Heart left ventricle (tissue), 16 donors: ENCODE data around the gene RXRA. TPM values are rescaled to one million over a fixed set of nuclear protein-coding genes. Genes with fewer than 3 reads are reported as not detected.

Experiments
- ATAC-seq, 4 donors: fragments of 200-7000 bp; cut with Tn5 transposase; one replicate each; pipeline ENCODE4 v1.9.1; 2020 to 2022; ENCODE audit warnings: moderate library complexity in 4 of 4, mild to moderate bottlenecking in 3 of 4, moderate number of reproducible peaks in 1 of 4
- DNase-seq, 5 donors: peaks; one replicate each; pipeline ENCODE4 v3.0.0-alpha.2; 2020
- H3K27ac ChIP-seq, 12 donors: fragments of 200-600 bp; sonication (generic) in 4 of 12; one replicate each; pipeline versions ENCODE4 v1.5.0 to v1.8.0; 2016 to 2022; ENCODE audit warnings: mild to moderate bottlenecking in 2 of 12
- H3K27me3 ChIP-seq, 9 donors: fragments of 200-600 bp; sonication (generic) in 2 of 9; one replicate each; pipeline versions ENCODE4 v1.5.1 to v1.8.0; 2016 to 2022; ENCODE audit warnings: mild to moderate bottlenecking in 3 of 9
- H3K36me3 ChIP-seq, 9 donors: fragments of 200-600 bp; sonication (generic) in 2 of 9; one replicate each; pipeline versions ENCODE4 v1.5.0 to v1.8.0; 2018 to 2022; ENCODE audit warnings: mild to moderate bottlenecking in 2 of 9
- H3K4me1 ChIP-seq, 12 donors: fragments of 200-600 bp; sonication (generic) in 4 of 12; one replicate each; pipeline versions ENCODE4 v1.5.0 to v1.8.0; 2016 to 2022; ENCODE audit warnings: mild to moderate bottlenecking in 3 of 12
- H3K4me3 ChIP-seq, 12 donors: fragments of 200-600 bp; sonication (generic) in 4 of 12; one replicate each; pipeline versions ENCODE4 v1.5.0 to v1.8.0; 2017 to 2022; ENCODE audit warnings: mild to moderate bottlenecking in 9 of 12, moderate library complexity in 4 of 12
- H3K9me3 ChIP-seq, 12 donors: fragments of 200-600 bp; sonication (generic) in 4 of 12; one replicate each; pipeline versions ENCODE4 v1.5.0 to v1.8.0; 2016 to 2022; ENCODE audit warnings: mild to moderate bottlenecking in 1 of 12
- POLR2A ChIP-seq, 2 donors: fragments of 450-650 bp; IDR thresholded peaks; one replicate each; pipeline ENCODE4 v1.6.1; 2017; ENCODE audit warnings: antibody characterized with exemption in 2 of 2, mild to moderate bottlenecking in 2 of 2, moderate library complexity in 2 of 2
- WGBS, 4 donors: extraction: QIAGEN DNeasy Blood & Tissue Kit in 2 of 4; methylation state at CpG; one replicate each; pipeline versions ENCODE4 v1.1.5 to v1.1.7; 2013 to 2018; 5-methylcytosine and 5-hydroxymethylcytosine counted together
- intact Hi-C, 10 donors: fragments of 100-400 bp; cut with DNase I; formaldehyde crosslinking; loops; one replicate each; pipeline versions ENCODE4 v1.11.1 to v1.14.2; 2022
- polyA plus RNA-seq, 2 donors: library from polyadenylated mRNA; stranded (reverse); fragments of 200-250 nt; gene quantifications; one replicate each; pipeline ENCODE4 v1.2.3, GENCODE V29; 2013
- total RNA-seq, 9 donors: library from RNA; depleted of rRNA in 2 of 9; stranded (reverse); fragments of >200 nt in 2 of 9; fragmentation: NEBNext Ultra II Directional in 3 of 9; extraction: Animal tissue kit (Norgen Biotek cat#: 25700) in 3 of 9; gene quantifications; one replicate each; pipeline versions ENCODE4 v1.1.0 to v1.2.4, GENCODE V29; 2016 to 2023
- TF ChIP-seq, protein P1 (sequence below), 12 donors: fragments of 200-600 bp; sonication (generic) in 4 of 12; IDR thresholded peaks; one replicate each; pipeline versions ENCODE4 v1.5.0 to v1.8.0; 2018 to 2022; ENCODE audit warnings: antibody characterized with exemption in 12 of 12, mild to moderate bottlenecking in 5 of 12
- donor health status: ischemic (EF 13 %, LVEDD 7.1; RV severe dilation, severe dysfunction).
- donor health status: healthy with polysubstance abuse.
- donor health status: DM: no; HTN: yes; CAD: no.
- donor health status: DM: no; HTN: no; CAD: no.
- donor health status: ischemic (EF 25% LVEDD 6.9; RV normal size, moderate dysfunction).
- donor health status: ischemic (EF 25% LVEDD 5.7; RV mildly dilated, moderate dysfunction).
- donor health status: healthy.
- donor health status: DM: yes; HTN: yes; CAD: no.
- donor health status: ischemic (EF 35%, LVEDD 5.7; RV mildly dilated, moderate dysfunction).
- donor health status: nonischemic (EF 11% LVEDD 7.7; RV severe dilation, severe dysfunction).
- donor health status: DM: yes; HTN: yes; CAD: no.
- donor health status: PGD.
- donor health status: ischemic (EF 29% LVEDD 5.4; RV normal size, mild dysfunction).
- donor health status: nonischemic (EF 23%, LVEDD 6.1; RV moderate dilation, normal function).

The RXRA gene
- total and polyA plus RNA-seq, 11 donors = 45.5 to 87.9 (median 54.9) TPM

DNA sequence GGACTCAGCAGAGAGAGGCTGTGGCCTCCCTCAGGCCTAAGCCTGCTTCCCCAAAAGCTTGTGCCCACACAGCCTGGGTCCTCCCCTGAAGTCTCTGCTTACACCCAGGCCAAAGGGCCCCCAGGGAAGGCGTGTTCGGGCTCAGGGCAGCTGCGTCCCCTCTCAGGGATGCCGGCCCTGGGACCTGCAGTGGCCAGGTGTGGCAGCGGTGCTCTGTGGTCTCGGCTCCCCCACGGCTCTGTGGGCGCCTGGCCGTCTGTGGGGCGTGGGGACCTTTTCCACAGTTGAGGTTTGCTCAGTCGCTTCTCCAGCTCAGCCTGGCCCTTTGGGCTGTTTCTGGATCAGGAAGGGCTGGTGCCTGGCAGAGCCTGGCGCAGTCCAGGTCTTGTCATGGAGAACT, 75.9 kb downstream of the RXRA start:
- TF ChIP-seq POLR2A (IDR thresholded peaks at IDR 0.05) = no peak
- Histone ChIP-seq H3K27ac (peak overlapping the region in 8 of 12 donors; percentile 73 to 94 (median 81)), H3K27me3 (no peaks in the 10 kb centered on the region), H3K36me3 (peaks cover 0 to 11% (median 0%) of the 10 kb centered on the region in 9 donors), H3K4me3 (no peak overlapping the region), H3K4me1 (peaks cover 43 to 94% (median 63%) of the 10 kb centered on the region in 12 donors), H3K9me3 (peaks cover 0 to 9% (median 0%) of the 10 kb centered on the region in 12 donors)
- intact Hi-C loops = loop anchor here in 2 of 10 donors (2.0 to 5.0 kb wide), 2 partner anchors 35 to 69 kb away; no protein-coding TSS in a partner anchor
- ATAC-seq (no peak), DNase-seq (no peak)
- WGBS, 4 donors = 88 to 100% (median 92%) methylated on average over 6 to 12 of the region's 12 CpGs

DNA sequence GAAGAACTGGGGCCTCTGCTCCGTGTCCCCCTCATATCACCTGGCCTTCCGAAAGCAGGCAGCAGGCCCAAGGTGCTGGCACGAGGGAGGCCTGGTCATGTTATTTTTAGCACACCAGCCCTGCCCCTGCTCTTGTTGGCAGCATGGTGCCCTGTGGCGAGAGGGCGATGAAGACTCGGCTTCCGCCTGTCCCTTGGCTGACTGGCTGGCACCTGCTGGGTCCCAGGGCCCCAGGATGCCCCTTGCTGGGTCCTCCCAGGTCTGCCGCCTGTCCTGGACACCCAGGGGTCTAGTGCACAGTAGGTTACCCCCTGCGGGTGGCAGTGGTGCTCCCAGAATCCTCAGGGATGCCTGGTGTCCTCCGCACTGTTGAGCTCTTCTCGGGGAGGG, 77.0 kb downstream of the RXRA start:
- peaks cover 0 to 9% (median 0%) of the 10 kb centered on the region in 12 donors for H3K9me3 ChIP-seq
- peaks cover 52 to 94% (median 67%) of the 10 kb centered on the region in 12 donors for H3K4me1 ChIP-seq
- TF ChIP-seq, protein P1, sequence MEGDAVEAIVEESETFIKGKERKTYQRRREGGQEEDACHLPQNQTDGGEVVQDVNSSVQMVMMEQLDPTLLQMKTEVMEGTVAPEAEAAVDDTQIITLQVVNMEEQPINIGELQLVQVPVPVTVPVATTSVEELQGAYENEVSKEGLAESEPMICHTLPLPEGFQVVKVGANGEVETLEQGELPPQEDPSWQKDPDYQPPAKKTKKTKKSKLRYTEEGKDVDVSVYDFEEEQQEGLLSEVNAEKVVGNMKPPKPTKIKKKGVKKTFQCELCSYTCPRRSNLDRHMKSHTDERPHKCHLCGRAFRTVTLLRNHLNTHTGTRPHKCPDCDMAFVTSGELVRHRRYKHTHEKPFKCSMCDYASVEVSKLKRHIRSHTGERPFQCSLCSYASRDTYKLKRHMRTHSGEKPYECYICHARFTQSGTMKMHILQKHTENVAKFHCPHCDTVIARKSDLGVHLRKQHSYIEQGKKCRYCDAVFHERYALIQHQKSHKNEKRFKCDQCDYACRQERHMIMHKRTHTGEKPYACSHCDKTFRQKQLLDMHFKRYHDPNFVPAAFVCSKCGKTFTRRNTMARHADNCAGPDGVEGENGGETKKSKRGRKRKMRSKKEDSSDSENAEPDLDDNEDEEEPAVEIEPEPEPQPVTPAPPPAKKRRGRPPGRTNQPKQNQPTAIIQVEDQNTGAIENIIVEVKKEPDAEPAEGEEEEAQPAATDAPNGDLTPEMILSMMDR (IDR thresholded peaks at IDR 0.05) = no peak
- TF ChIP-seq POLR2A (IDR thresholded peaks at IDR 0.05) = no peak
- peaks cover 0 to 12% (median 0%) of the 10 kb centered on the region in 9 donors for H3K36me3 ChIP-seq
- no peaks in the 10 kb centered on the region for H3K27me3 ChIP-seq
- intact Hi-C loops = loop anchor here in 2 of 10 donors (2.0 to 5.0 kb wide), 2 partner anchors 36 to 70 kb away; no protein-coding TSS in a partner anchor
- peak overlapping the region in 1 of 12 donors; percentile 3 for H3K4me3 ChIP-seq
- peak overlapping the region; percentile 67 to 94 (median 82) for H3K27ac ChIP-seq
- 38 to 51% (median 43%) methylated on average over 4 to 11 of the region's 11 CpGs for WGBS, 4 donors
- DNase-seq (peak in 4 of 5 donors; percentile 69 to 88 (median 79)), ATAC-seq (peak; percentile 57 to 70 (median 63))

DNA sequence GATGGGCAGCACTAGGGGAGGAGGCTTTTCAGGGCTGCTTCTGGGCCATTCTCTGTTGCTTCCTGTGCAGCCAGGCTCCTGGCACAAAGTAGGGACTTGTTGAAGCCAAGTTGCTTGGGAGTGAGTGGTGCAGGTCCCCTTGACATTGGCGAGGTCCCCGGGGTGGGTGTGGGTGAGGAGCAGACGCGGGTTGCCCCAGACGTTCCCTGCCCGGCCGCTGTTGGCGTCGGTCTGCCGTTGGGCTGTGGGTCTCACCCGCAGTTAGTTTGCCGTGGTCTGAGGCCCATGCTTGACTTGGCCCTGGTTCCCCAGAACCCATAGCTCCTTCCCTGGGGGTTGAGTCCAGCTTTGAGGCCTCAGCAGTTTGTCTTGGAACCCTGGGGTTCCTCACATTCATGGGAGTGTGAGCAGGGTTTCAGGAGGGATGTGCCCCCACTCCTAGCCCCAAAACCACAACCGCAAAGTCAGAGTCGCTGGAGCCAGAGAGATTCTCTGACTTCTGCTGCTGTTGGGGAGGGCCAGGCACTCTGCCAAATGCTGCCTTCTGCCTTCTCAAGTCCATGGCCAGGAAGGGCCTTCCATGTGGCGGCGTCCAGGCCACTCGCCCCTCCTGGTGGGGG, 77.5 kb downstream of the RXRA start:
- WGBS, 4 donors = 3 to 18% (median 8%) methylated on average over 7 to 17 of the region's 17 CpGs
- TF ChIP-seq, protein P1 (IDR thresholded peaks at IDR 0.05) = no peak
- TF ChIP-seq POLR2A (IDR thresholded peaks at IDR 0.05) = peak in 1 of 2 donors; percentile 6
- Histone ChIP-seq H3K4me1 (peaks cover 57 to 94% (median 70%) of the 10 kb centered on the region in 12 donors), H3K27ac (peak overlapping the region; percentile 67 to 94 (median 82)), H3K36me3 (peaks cover 0 to 17% (median 0%) of the 10 kb centered on the region in 9 donors), H3K9me3 (peaks cover 0 to 9% (median 0%) of the 10 kb centered on the region in 12 donors), H3K4me3 (peak overlapping the region in 2 of 12 donors; percentile 3 to 4), H3K27me3 (no peaks in the 10 kb centered on the region)
- ATAC-seq (peak in 3 of 4 donors; percentile 1 to 12 (median 10)), DNase-seq (peak; percentile 82 to 93 (median 87))
- intact Hi-C loops = loop anchor here in 2 of 10 donors (2.0 to 5.0 kb wide), 2 partner anchors 36 to 71 kb away; no protein-coding TSS in a partner anchor

DNA sequence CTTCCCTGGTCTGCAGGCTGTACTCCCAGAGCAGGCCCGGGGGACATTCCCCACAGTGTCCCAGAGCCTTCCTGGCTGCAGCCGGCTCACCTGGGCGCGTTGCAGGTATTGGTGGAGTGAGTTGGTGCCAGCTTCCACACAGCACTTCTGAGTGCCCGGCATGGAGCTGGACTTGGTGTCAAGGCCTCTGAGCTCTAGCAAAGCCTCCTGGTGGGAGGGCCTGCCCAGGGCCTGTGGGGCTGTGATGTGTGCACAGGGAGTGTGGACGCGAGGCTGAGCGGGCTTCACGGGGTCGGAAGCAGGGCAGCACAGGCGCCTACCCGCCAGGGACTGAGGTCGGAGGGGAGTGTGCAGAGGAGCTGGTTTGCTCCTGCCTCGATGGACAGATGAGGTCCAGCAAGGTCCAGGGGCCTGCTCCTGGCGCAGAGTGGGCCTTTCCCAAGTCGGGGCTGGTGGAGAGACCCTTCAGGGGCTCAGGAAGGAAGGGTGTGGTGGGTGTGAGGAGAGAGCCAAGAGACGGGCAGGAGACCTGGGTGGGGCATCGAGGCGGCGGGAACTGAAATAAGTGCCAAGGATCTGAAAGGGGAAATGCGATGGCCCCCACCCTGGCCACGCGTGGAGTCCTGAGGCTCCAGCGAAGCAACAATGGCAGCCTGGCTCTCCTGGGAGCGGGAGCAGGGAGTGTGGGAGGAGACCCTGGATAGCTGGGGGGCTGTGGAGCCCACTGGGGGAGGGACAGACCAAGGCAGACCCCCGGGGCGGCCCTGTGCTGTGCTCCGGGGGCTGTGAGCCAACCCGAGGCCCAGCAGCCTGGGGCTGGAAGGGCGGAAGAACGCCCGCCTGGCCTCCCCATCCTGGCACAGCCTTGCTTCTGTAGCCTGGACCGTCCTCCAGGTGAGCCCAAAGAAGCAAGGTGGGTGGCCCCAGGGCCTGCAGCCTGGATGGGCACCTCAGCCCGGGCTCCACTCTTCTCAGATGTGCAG, 78.4 kb downstream of the RXRA start:
- TF ChIP-seq POLR2A (IDR thresholded peaks at IDR 0.05) = no peak
- TF ChIP-seq, protein P1 (IDR thresholded peaks at IDR 0.05) = no peak
- no peaks in the 10 kb centered on the region for H3K27me3 ChIP-seq
- H3K36me3 ChIP-seq = peaks cover 0 to 23% (median 2%) of the 10 kb centered on the region in 9 donors
- peak in 1 of 5 donors; percentile 64 for DNase-seq
- intact Hi-C loops = loop anchor here in 3 of 10 donors (5.0 kb wide), 2 partner anchors 37 to 77 kb away; partner anchors contain the start of gene RXRA (in 2 of the 3)
- H3K9me3 ChIP-seq = peaks cover 0 to under 1% (median 0%) of the 10 kb centered on the region in 12 donors
- peak overlapping the region; percentile 67 to 94 (median 82) for H3K27ac ChIP-seq
- H3K4me1 ChIP-seq = peaks cover 57 to 100% (median 76%) of the 10 kb centered on the region in 12 donors
- 57 to 77% (median 66%) methylated on average over 25 to 34 of the region's 34 CpGs for WGBS, 4 donors
- peak overlapping the region in 1 of 12 donors; percentile 4 for H3K4me3 ChIP-seq
- ATAC-seq = no peak
